GM21619 (cell line): ENCODE results near the gene ANKRD13B.

Experiments
- ATAC-seq: cut with Tn5 transposase; IDR thresholded peaks from one replicate; pipeline ENCODE4 v1.9.1; 2021; ENCODE audit not compliant: unreplicated experiment

The ANKRD13B gene

DNA sequence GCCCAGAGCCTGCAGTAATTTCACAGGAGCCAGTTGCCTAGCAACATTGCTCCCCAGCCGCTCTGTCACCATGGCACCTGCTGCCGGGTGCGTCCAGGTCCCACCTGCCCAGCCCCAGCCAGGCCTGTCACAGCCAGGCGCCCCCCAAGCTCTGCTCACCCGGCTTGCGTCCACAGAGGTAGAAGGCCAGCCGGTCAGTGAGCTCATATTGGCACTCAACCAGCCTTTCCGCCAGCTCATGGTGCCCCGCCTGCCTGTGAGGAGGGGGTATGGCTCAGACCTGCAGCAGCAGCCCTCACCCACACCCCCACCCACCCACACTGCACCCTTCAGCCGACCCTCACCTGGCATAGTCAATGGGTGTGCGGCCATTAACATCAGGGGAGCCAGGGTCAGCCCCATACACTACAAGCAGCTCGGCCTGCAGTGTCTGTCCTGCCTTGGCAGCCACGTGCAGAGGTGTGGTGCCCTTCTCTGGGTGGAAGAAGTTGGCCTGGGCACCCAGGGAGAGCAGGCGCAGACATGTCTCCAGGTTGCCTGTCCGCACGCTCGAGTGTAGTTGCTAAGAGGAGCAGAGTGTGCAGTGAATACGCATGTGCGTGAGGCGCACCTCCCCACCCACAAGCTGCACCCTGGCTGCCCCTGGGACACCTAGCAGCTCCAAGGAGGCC, 11.2 kb upstream of the ANKRD13B start:
- no peak for ATAC-seq

- no peak for ATAC-seq
Observed at GRCh38 chr17:29582254-29582765, 10.6 kb upstream of the ANKRD13B start.

DNA sequence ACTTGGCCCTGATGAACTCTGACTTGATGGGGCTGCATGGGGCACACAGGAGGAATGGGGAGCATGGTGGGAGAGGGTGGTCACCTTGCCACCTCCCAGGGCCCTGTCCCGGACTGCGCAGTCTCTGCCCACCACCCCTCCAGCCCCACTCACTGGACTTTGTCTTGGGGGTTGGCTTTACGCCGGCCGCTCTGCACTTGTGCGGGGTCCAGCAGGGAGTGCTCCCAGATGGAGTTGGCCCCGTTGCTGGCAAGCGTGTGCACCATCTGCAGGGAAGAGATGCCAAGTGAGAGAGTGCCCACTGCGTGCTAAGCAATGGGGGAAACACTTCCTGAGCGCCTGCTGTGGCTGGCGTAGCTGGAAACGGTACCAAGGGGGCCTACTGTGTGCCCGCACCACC, 10.2 kb upstream of the ANKRD13B start:
- ATAC-seq, result no peak

GRCh38 chr17:29583324-29584248, 9.3 kb upstream of the ANKRD13B start:
- no peak for ATAC-seq

GRCh38 chr17:29584452-29585079, 8.4 kb upstream of the ANKRD13B start:
- no peak for ATAC-seq

DNA sequence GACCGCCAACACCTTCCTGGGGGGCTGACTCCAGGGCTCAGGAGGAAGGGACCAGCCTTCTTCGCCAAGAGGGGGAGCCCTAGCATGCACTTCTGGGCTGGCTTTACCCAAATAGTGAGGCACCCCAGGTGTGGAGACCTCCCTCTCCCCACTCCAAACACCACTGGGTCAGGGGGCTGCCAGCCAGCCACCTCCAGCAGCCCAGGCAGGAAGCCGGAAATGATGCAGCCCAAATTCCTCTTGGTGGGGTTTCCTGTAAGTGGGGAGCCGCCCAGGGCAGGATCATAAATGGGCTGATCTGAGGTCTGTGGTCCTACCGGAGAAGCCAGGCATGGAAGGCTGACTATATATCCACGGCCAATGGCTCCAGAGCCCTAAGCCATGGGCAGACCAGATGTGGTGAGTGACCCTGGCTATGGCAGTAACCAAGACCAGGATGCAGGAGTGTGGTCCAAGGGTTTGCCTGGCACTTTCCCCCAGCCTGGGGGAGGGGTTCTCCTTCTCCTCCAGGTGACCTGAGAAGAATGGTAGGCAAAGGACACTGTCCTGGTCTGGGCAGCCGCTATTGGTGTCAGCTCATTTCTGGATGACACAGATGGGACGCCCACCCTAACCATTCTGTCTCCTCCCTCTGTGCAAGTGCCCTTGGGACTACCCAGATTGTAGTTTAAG, 7.7 kb upstream of the ANKRD13B start:
- no peak for ATAC-seq

DNA sequence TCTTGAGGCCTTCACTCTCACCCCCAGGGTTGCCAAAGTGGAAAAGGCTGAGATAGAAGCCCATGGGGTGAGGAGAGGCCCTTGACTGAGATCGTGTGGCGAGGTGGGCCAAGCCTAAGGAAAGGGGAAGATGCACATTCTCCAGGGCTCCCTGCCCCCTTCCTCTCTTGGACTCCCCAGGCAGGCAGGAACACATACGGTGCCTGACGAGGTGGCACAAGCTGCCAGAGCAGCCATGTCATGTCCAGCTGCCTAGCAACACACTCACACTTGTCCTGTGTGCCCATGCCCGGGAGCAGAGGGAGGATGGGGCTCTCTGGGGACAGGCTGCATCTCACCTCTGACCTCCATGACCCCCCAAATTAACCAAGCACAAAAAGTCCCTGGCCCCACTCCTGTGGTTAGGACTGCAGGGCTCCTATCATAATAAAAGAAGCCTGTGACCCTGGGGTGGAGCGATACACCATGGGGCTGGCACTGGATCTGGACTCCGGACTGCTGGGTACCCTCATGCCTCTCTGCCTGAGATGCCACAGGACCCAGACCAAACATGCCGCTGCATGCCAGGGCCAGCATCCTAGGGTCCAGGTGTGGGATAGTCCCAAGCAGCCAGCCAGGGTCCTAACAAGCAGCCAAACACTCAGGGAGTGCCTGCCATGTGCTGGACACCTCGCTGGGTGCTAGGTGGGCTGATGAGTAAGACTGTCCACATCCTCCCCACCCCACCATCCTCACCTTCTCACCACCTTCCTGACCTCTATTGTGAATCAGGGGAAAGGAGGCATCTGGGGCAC, 6.1 kb upstream of the ANKRD13B start:
- ATAC-seq, result no peak

GRCh38 chr17:29587591-29587990, 5.3 kb upstream of the ANKRD13B start:
- ATAC-seq, result no peak

DNA sequence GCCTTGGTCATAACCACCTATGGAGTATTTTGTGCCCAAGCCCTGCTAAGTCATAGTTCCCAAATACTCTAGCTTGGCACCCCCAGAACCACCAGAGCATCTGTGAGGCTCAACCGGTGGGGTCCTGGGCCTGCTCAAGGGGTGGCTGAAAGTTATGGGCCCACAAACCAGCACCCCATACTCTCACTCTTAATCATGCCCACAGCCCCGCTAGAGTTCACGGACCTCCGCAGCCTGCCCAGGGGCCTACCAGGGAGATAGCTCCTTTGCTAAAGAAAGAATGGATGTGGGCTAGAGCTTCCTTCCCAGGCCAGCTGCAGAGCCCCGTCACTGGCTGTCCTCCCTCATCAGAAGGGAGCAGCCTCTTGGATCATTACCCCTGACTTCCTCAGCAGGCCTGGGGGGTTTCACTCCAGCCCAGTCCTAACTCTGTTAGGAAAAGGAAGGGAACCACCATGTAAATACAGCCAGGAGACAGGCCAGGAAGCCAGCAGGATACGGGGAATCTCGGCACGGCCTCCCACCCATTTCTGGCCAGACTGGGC, 4.8 kb upstream of the ANKRD13B start:
- no peak for ATAC-seq

DNA sequence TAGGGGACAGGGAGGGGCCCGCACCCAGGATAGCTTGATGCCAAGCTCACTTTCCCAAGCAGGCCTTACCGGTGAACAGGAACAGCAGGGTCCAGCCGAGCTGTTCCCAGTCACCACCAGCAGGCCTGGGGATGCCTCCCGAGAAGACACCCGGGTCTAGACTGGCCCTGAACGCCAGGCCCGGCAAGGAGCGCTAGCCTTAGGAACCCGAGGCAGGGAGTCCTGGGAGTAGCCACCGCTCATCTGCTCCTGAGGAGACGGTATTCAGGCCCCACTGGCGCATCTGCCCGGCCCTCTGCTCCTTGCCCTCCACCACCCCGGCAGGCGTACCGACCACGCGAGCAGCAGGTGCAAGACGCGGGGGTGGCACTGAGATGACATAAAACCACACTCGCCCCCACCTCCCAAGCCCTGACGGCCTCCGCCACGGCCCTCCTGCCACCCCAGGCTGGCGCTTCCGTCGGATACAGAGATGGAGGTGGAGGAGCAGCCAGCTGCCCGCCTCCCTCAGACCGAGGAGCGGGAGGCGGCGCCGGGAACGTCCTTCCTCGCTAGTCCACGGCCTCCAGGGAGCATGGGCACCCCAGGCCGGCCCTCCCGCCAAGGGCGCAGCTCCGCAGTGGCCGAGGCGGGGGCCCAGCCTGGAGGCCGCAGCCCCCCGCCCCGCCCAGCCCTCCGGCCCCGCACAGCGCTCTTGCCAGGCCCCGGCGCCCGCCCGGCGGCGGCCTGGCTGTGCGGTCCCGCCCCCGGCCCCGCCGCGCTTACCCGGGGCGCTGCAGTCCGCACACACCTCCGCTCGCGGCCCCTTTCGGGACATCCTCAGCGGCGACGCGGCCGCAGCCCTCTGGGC, 4.1 kb upstream of the ANKRD13B start:
- ATAC-seq, result peak; percentile 24

DNA sequence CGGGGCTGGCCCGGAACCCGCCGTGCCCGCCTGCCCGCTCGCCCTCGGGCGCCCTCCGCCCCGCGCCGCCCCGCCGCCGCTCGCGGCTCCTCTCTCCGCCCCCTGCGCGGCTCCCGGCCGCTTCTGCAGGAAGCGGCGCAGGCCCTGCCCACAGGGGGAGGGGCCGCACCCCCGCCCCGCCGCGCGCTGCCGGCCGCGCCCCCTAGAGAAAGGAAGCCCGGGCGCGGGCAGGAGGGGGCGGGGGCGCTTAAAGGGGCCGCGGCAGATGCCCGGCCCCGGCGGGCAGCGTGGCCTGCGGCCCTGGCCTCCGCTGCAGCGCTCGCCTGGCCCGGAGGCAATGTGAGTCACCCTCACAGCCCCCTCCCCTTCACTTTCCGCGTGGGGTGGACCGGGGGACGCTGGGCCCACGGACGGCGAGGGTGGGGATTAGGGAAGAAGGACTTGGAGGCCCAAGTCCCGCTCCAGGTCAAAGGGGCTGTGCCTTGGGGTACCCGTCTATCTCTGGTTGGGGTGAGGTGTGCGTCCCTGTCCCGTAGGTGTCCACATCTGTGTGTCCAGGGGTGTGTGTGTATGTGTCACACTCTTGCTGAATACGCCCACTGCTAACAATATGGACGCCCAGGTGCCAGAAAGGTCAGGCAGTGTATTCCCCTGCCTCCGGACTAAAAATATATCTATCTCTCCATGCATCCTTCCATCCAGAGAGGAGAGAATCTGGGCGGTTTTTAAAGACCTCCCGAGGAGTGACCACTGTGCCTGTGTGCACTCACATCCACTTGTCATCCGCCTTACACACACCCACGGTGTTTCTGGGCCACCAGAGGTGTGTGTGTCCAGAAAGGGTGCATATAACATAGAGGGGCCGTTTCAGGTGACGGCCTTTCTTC, 3.2 kb upstream of the ANKRD13B start, which contains the start of gene GIT1:
GIT1 (minus strand) TSS at position 125 of the 887 bp plus-strand sequence. CDS start 270 bp downstream, outside the sequence.
- peak; percentile 40 for ATAC-seq

GRCh38 chr17:29590411-29591145, 2.4 kb upstream of the ANKRD13B start:
- ATAC-seq, result no peak

GRCh38 chr17:29591146-29591736, 1.7 kb upstream of the ANKRD13B start:
- ATAC-seq, result no peak

GRCh38 chr17:29591737-29592608, 959 bp upstream of the ANKRD13B start:
- ATAC-seq, result no peak

DNA sequence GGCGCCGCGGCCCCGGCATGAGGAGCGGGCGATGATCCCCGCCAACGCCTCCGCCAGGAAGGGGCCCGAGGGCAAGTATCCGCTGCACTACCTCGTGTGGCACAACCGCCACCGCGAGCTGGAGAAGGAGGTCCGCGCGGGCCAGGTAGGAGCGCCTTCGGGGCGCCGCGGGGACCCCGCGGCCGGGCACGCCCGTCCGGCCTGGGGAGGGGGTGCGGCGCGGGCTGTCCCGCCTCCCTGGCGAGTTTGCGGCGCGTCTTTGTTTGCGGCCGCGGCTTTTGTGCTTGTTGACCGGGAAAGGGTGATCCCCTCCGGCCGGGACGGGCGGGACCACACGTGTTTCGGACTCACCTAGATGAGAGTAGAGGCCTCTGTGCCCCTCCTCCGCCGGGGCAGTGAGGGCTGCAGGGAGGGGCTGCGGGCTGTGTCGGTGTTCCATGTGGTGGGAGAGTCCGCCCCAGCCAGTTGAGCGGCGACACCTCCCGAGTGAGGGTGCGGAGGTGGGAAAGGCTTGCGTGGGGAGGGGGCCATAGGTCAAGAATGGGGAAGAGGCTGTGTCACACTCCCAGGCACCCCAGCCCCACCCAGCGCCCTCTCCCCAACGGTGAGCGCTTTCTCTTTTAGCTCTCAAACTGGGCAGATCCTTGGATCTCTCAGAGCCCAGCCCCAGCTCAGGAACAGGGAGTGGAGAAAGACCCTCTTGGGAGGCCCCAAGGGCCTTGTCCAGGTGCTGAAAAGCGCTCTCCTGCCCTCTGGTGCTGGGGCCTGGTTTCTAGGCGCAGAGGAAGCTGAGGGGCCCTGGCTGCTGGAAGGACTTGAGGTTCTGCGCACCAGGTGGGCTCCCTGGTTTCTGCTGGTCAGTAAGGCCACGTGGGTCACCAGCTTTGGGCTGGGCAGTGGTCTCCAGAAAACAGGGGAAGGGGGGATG, 923 bp downstream of the ANKRD13B start:
- ATAC-seq, result no peak
